ENCODE results near the gene TOX2.

The TOX2 gene

GRCh38 chr20:43974695-43975094 is 60.0 kb downstream of the TOX2 start:
- in situ Hi-C loops (cut with MboI; ENCODE audit: low sequenced_read_pairs), result loop anchor here (5.0 kb wide), 1 partner anchor 47 kb away; no protein-coding TSS in a partner anchor

- in situ Hi-C loops (cut with MboI; ENCODE audit: low sequenced_read_pairs), result loop anchor here (5.0 kb wide), 1 partner anchor 48 kb away; no protein-coding TSS in a partner anchor
Measured at GRCh38 chr20:43975096-43975768, 60.6 kb downstream of the TOX2 start.

GRCh38 chr20:43976547-43976946 is 61.9 kb downstream of the TOX2 start:
- in situ Hi-C loops (cut with MboI; ENCODE audit: low sequenced_read_pairs), result loop anchor here (5.0 kb wide), 1 partner anchor 49 kb away; no protein-coding TSS in a partner anchor

- in situ Hi-C loops (cut with MboI; ENCODE audit: low sequenced_read_pairs), result loop anchor here (5.0 kb wide), 1 partner anchor 50 kb away; no protein-coding TSS in a partner anchor
Measured at GRCh38 chr20:43977252-43977651, 62.6 kb downstream of the TOX2 start.

- in situ Hi-C loops (cut with MboI; ENCODE audit: low sequenced_read_pairs), result loop anchor here (5.0 kb wide), 1 partner anchor 51 kb away; no protein-coding TSS in a partner anchor
Measured at GRCh38 chr20:43977962-43978361, 63.3 kb downstream of the TOX2 start.

- in situ Hi-C loops (cut with MboI; ENCODE audit: low sequenced_read_pairs), result loop anchor here (5.0 kb wide), 1 partner anchor 52 kb away; no protein-coding TSS in a partner anchor
Measured at GRCh38 chr20:43979576-43980105, 65.0 kb downstream of the TOX2 start.

- in situ Hi-C loops (cut with MboI; ENCODE audit: low sequenced_read_pairs), result no loop called here
Measured at GRCh38 chr20:43981540-43981939, 66.9 kb downstream of the TOX2 start.

GRCh38 chr20:43982016-43982415 is 67.4 kb downstream of the TOX2 start:
- in situ Hi-C loops (cut with MboI; ENCODE audit: low sequenced_read_pairs), result no loop called here

- in situ Hi-C loops (cut with MboI; ENCODE audit: low sequenced_read_pairs), result no loop called here
Measured at GRCh38 chr20:43982886-43983285, 68.2 kb downstream of the TOX2 start.

GRCh38 chr20:43983359-43983758 is 68.7 kb downstream of the TOX2 start:
- in situ Hi-C loops (cut with MboI; ENCODE audit: low sequenced_read_pairs), result no loop called here

GRCh38 chr20:43983904-43984361 is 69.3 kb downstream of the TOX2 start:
- in situ Hi-C loops (cut with MboI; ENCODE audit: low sequenced_read_pairs), result no loop called here

GRCh38 chr20:43984587-43984986 is 69.9 kb downstream of the TOX2 start:
- in situ Hi-C loops (cut with MboI; ENCODE audit: low sequenced_read_pairs), result no loop called here

GRCh38 chr20:43985121-43985520 is 70.5 kb downstream of the TOX2 start:
- in situ Hi-C loops (cut with MboI; ENCODE audit: low sequenced_read_pairs), result no loop called here

- in situ Hi-C loops (cut with MboI; ENCODE audit: low sequenced_read_pairs), result no loop called here
Measured at GRCh38 chr20:43985608-43986316, 71.1 kb downstream of the TOX2 start.

- in situ Hi-C loops (cut with MboI; ENCODE audit: low sequenced_read_pairs), result no loop called here
Measured at GRCh38 chr20:43987018-43987417, 72.4 kb downstream of the TOX2 start.

- in situ Hi-C loops (cut with MboI; ENCODE audit: low sequenced_read_pairs), result no loop called here
Measured at GRCh38 chr20:43987531-43987930, 72.9 kb downstream of the TOX2 start.

- in situ Hi-C loops (cut with MboI; ENCODE audit: low sequenced_read_pairs), result no loop called here
Measured at GRCh38 chr20:43988451-43988850, 73.8 kb downstream of the TOX2 start.

- in situ Hi-C loops (cut with MboI; ENCODE audit: low sequenced_read_pairs), result no loop called here
Measured at GRCh38 chr20:43988867-43989266, 74.2 kb downstream of the TOX2 start.

GRCh38 chr20:43991261-43991660 is 76.6 kb downstream of the TOX2 start:
- in situ Hi-C loops (cut with MboI; ENCODE audit: low sequenced_read_pairs), result no loop called here

GRCh38 chr20:43991982-43992381 is 77.3 kb downstream of the TOX2 start:
- in situ Hi-C loops (cut with MboI; ENCODE audit: low sequenced_read_pairs), result no loop called here

- in situ Hi-C loops (cut with MboI; ENCODE audit: low sequenced_read_pairs), result no loop called here
Measured at GRCh38 chr20:43992885-43993284, 78.2 kb downstream of the TOX2 start.

GRCh38 chr20:43993560-43993959 is 78.9 kb downstream of the TOX2 start:
- in situ Hi-C loops (cut with MboI; ENCODE audit: low sequenced_read_pairs), result no loop called here

Measured in HL-60/S4 treated with retinoic acid at 250 ng/mL for 4 days and 3 days (cell line).